ENCODE results near the gene TMEM131L.

Gene TMEM131L

DNA sequence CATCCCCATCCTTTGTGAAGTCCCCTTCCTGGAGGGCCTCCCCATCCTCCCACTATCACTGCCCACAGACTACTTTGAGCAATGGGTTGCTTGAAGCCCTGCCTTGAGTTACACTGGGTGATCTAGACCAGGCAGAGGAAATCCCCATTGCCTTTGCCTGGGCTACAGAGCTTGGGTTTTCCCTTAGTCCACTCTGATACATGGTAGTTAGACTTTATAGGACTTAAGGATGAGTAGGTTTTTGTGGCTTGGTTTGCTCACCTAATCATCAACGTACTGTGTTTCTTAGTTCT, 56.6 kb downstream of the TMEM131L start:
- no peak for DNase-seq

DNA sequence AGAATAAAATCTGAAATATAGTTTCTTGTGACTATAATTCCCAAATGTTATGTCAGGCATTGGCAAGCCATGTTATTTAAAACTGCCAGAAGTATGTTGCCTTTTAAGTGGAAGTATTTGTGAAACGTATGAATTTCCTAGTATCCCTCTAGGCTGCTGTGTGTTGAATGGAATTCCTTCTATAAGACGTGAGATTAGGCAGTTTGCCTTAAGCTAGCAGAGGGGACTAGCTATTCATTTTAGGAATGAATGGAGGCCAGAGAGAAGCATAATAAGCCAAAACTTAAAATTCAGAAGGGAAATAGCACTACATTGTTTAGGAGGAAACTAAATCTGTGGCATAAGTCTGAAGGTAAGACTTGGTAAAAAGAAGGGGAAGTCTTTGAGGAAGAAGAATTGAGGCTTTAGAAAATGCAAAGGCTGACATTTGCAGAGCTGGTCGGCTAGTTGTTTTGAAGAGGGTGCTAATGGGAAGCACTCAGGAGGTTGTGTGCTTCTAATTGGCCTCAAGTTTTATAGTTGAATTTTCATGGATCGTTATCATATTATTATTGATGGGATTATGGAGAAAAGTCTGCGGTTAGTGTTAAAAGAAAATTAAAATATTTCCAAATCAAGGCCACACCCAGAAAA, 57.1 kb downstream of the TMEM131L start:
- no peak for DNase-seq

DNA sequence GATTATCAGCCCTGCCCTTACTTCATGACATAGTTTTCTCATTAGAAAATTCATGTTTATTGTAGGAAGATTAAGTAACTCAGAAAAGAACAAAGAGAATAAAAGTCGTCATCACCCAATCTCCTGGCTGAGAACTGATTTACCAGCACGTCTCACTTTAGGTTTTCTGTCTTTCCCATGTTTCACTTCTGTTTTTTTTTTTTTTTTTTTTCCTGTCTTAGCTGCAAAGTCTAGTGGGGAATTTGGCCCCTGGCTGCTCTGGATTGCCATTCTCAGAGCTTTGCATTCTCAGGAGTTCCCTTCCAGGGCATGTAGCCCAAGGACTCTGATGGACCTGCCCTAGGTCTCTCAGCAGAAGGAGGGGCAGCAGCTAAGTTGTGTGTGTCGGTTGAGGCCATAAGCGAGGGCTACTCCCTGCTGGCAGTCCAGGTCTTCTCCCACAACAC, 57.8 kb downstream of the TMEM131L start:
- no peak for DNase-seq

DNA sequence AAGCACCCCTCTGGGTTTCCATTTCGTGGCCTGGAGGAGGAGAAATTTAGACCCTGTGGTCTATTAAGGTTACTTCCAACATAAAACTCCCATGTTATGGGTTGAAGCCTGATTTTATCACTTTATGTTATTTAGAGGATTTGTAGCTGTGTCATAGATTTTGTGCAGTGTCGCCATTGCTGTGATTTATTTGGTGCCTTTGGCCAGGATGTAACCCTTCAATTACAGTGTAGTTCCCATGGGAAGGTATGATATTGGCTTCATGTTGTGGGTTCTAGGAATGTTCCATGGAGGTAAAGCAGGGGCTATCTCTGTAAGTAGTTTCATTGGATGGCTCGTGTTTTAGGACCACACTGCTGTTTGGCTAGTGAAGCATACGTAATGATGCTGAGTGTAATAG, 58.5 kb downstream of the TMEM131L start:
- no peak for DNase-seq

DNA sequence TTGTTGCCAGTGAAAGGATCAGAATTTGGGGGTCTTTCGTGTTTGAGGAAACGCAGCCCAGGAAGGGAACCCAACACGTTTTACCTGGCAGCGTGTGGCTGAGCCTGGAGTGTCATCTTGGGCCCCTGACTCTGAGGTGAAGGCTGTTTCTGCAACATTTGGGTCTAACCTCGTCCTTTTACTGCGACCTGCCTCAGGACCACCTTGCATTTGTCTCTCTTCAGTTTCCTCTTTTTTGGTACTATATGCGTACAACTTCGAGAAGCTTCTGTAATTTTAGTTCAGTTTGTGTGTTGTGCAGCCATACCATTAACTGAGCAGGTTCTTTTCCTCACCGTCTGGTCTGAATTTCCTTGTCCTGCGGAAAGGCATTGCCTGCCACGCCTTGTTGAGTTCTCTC, 61.5 kb downstream of the TMEM131L start:
- DNase-seq = no peak

DNA sequence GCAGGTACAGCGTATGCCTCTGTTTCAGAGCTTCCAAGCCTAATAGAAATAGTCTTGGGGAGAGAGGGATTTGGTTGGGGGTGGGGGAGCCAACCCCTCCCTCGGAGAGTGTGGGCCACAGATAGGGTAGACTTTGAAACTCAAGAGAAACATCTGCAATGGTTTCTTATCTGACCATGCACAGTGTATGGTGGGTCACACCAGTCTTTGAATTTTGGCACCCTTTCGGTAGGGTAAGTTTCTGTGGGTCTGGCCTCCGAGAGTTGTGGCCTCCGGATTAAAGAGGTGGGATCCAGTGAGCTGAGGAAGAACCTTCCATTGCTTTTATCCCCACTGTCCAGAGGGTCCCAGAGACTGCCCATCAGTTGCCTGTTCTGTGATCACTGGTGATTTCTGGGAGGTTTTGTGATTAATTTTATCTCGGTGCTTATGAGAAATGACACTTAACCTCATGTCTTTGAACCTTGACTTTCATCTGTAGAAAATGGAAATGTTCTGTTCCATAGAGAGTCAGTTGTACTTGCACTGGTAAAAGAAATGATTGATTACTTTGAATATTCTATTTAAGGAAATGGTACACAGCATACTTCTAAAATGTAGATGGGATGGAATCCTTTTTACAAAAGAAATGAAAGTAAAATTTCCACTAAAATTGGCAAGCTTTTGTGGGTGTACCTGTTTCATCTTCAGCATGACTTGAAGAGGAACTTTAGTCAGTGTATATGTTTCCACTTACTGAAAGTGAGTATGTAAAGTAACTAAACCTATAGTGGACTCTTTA, 62.7 kb downstream of the TMEM131L start:
- no peak for DNase-seq

DNA sequence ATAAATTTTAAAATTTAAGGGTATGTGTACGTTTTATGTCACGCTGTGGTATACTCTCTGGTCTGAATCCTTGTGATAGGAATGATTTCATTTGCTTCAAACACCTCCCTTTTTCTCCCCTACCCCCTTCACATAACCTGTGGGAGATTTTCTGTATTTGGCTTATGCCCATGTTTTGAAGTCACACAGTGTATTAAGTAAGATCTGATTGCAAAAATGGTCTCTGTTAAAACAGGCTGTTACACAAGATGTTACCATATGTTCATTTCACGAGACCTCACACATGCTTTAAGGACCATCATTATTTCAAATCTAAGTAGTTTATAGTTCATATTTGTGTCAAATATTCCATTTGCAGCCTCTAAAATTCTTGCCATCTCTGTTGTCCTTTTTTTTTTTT, 63.5 kb downstream of the TMEM131L start:
- DNase-seq = no peak

DNA sequence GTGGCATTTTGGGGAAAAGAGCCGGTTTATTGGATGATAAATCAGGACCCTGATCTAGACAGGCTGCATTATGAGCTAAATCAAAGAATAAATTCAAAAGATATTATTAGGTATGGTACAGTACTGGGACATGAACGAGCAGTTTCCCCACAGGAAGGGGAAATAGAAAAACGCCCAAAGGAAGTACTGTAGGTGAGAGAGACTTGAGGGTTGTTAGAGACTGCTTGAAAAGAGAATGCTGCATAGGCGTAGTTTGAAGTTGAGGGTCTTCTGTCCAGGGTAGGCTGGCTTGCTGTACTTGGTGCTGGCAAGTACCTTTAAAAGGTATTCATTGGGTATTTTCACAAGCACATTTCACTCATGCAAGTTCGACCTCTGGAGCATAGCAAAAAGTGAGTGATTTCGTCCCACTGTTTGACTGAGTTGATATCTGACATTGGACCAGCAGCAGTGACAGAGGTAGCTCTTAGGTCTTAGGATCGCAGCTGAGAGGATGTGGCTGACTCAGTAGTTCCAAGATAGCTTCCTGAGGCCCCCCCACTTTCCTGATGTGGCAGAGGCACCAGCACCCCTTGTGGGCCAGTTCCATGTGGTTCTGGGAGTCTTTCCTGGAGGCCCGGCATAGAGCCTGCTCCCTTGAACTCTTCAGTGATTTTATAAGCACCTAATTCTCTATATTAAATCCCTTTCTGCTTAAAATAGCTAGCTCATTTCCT, 64.3 kb downstream of the TMEM131L start:
- DNase-seq = no peak

DNA sequence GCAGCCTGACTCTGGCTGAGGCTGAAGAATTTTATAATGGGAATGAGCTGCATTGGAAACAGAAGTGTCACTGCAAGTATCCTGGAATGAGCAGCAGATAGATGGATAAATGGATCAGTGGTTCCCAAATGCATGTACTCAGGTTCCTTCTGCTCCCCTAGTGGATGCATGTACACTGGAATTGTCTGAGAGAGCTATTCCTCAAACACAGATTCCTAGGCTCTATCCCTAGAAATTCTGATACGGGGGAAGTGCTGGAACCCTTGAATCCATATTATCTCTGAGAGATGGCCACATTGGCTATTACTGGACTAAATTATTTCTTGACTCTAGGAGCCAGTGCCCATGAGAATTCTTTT, 64.8 kb downstream of the TMEM131L start:
- DNase-seq = no peak

DNA sequence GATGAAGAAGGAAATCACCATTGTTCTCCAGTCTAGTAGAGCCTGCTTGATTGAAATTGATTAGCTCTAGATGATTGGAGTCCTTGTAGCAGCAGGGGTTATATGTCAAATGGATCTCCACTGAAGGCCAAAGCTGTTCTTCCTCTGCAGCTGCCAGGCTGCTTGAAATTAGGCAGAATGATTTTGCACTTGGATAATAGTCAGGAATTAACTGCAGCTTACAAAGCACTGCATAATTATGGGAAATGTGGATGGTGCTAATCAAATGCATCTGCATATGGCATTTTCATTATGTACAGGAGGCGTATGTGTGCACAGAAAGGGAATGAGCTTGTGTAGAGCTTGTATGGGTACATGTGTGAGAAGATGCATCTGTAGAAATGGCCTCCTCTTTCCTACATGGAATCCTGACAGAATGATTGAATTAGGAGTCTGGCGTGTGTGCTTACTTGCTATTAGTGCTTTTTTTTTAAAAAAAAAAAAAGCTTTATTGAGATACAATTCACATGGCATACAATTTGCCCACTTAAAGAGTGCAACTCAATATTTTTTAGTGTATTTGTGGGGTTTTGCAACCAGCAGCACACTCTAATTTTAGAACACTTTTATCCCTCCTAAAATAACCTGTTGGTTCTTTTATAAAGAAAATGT, 65.9 kb downstream of the TMEM131L start:
- DNase-seq = no peak

DNA sequence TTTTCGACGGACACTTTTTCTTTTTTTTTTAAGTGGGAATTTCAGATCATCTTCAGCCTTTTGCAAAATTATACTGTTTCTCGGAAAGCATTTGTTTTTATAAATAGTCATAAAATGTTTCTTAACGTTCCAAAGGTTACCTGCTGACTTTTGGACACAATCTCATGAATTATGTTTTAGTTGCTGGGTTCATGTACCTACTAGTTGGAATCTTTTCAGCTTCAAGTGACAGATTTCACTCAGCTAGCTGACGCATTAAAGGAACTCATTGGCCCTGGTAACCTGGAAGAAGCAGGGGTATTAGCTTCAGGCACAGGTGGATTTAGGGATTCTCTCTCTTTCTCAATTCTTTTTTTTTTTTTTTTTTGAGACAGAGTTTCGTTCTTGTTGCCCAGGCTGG, 66.5 kb downstream of the TMEM131L start:
- no peak for DNase-seq

DNA sequence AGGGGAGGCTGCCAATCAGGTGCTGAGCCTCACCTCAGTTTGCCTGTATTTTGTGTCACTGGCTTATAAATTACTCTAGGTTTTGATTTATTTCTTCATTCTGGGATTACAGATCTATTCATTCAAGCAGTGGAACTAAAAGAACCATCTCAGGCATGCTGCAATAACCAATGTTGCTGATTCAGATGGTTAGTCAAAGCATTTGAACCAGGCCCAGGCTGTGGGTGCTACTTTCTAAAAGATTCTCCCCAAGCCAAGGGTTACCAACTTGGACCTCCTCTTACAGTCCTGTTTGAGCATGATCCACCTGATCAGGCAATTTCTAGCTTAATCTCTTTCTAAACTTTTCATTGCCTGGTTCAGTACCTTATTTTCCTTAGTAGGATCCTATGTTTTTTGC, 67.2 kb downstream of the TMEM131L start:
- no peak for DNase-seq

DNA sequence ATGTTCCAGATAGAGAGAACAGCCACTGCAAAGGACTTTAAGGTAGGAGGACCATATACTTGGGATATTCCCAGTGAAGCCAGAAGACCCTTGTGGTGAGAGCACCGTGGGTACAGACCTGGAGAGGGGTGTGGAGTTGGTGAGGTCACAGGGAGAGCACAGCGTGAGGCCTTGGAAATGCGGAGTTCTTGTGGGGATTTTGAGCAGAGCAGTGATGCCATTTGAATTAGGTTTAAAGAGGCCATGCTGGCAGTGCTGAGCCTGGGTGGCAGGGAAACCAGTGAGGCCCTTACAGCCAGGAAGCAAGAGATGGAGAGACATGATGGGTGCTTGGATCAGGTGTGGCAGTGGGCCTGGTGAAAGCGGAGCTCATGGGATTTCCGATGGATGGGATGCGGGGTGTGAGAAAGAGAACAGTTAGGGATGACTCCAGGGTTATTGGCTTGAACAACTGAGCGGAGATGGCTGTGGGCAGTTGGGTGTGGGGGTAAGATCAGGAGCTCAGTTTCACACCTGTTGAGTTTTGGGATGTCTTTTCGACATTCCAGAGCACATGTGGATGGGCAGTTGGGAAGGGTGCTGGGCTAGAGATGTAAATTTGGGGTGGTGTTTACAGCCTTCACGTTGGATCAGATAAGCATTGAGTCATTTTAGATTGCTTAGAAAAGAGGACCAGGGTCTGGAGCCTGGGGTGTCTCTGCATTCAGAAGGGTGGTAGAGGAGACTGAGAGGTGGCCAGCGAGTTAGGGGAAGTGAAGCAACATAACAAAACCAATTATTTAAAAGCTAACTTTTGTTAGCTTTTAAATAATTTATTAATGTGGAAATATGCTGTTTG, 68.9 kb downstream of the TMEM131L start:
- no peak for DNase-seq

DNA sequence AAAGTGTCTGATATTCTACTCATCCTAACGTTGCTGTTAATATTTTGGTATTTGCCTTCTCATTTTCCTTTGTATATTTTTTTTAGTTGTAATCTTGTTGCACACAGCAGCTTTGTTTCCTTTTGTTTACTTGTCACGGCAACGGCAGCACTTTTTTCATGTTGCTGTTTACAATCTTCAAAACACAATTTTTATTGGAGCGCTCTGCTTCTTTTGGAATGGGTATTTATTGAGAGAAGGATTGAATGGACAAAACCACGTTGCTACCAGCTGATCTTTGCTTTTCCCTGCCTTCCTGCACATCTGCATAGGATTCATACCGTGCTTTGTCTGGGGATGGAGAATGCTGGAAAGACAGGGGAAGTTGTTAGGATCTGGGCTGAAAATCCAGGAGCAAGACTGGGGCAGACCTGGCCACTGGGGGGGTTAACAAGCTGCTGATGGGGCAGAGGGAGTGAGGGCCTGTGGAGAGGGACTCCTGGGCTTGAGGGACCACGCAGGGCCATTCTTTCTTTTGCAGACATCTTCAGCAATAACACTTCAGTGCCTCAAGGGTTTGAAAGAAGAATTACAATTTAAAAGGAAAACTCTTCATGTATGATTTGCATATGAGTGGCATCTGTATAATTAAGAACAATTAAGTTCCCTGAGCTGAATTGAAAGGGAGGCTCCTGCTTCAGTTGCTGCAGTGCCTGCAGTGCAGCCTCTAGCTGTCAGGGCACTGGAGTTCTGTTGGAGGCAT, 69.8 kb downstream of the TMEM131L start:
- no peak for DNase-seq

DNA sequence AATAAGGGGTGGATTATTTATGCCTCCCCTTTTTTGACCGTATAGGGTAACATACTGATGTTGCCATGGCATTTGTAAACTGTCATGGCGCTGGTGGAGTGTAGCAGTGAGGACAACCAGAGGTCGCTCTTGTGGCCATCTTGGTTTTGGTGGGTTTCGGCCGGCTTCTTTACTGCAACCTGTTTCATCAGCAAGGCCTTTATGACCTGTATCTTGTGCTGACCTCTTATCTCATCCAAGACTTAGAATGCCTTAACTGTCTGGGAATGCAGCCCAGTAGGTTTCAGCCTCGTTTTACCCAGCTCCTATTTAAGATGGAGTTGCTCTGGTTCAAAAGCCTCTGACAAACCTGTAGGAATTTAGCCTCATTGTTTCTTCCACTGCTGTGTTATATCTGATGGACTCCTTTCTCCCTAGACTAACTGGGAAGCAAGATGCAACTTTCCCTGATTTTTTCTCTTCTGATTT, 71.4 kb downstream of the TMEM131L start:
- DNase-seq = no peak

DNA sequence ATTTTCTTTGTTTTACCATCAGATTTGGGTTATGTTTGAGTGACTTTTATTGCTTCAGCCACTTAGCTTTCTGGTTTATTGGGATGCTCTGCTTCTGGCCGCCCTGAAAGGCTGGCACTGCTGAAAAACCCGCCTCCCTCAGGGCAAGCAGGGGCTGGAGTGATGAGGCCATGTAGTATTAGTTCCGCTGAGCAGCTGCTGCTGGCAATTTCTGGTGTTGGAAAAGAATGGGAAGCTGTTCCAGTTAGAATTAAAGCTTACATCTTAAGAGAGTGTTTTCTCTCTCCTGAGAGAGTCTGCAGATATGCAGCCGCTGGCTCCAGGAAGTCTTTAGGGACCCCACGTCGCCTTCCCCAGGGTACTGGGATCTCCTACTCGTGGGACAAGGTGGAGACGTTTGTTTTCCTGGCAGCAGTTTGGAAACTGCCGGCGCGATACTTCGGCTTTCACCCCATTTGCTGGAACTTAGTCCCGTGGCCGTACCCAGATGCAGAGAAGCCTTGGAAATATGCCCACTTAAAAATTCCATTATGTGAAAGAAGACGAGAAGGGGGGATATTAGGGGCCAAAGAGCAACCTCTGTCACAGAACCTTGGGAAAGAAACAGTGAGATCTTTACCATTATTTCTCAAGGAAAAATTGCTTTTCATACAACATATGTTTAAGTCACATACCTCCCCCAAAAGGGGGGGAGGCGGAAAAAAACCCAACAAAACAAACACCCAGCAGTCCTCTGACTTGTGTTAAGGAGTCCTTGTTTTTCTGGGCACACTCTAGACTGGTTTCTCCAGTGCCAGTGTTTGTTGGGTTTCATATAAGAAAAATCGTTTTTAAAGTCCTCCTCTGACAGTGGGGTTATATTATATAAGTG, 72.6 kb downstream of the TMEM131L start:
- DNase-seq = peak in 1 of 2 donors; percentile 51

DNA sequence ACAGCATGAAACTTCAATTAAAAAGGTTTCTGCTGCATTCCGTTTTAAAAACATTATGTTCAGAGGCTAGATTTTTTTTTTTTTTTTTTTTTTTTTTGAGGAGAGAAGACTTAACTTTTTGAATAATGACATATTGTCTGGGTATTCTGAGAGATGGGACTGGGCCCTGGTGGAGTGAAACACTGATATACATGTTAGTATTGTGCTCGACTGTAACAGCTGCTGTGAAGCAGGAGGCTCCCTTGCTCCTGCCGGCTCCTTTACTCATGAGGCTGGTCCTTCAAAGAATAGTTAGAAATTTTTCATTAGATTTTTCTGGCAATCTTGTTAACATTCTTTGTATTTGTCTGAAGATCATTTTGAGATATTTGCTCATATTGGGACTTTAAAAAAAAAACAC, 73.3 kb downstream of the TMEM131L start:
- no peak for DNase-seq

DNA sequence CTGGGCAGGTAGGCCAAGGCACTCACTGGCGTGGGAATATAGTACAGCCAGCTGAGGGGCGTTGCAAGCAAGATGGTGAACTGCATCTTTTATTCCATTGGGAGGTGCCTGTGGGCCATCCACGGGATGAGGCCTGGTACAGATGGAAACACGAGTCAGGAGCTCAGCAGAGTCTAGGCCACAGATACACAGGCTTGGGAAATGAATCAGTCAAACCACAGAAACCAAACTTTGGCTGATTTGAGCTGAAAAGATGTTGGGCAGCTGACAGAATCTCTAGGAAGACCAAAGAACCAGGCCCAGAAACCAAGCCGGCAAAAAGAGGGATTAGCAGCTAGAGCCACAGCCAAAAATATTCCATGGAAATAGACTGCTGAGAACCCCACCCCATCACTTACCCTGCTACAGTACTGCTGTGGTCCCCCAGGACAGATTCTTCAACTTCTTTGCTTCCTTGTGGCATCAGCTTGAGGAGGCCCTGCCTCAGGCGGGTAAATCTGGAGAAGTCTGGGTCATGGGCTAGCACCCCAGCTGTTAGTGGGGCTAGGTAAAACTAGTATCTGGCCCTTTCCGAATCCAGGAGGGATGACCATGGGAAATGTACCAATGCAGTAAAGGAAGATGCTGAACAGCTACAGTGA, 75.4 kb downstream of the TMEM131L start:
- DNase-seq = no peak

DNA sequence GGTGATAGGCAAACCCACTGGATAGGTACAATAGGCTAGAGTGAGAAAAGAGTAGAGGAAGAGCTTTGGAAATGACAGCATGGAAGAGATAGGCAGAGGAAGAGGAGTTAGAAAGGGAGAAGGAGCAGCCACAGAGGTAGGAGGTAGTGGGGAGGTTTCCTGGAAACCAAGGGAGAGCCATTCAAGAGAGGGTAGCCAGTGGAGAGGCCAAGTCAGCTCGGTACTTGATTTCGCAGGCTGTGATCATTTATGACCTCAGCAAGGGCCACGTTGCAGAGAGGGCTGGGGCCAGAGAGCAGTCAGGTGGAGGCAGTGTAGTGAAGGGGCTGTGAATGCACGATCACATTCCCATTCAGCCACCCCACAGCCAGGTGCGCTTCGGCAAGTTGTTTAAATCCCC, 76.0 kb downstream of the TMEM131L start:
- no peak for DNase-seq

DNA sequence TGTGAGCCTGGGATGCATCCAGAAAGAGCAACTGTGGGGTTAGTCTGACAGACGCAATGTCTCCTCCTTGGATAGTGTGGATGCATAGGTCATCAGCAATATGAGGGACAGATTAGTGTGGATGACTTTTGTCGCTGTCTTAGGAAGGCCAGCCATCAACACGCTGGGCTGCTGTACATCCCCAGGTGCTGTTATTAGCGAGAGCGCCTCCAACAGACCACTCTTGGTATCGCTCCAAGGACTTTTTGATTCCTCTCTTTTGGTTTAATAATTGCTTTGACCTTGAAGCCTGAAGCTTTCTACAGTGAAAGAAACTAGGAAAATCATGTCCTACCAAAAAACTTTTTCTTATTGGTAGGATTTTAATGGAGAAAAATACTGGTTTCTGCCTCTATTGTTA, 76.7 kb downstream of the TMEM131L start:
- no peak for DNase-seq
